Cardiac muscle cell (in vitro differentiated cells and primary cell): Measurements from ENCODE around the gene ACADM. TPM values are rescaled to one million over a fixed set of nuclear protein-coding genes. Genes with fewer than 3 reads are reported as not detected.
"Not testable (repeated sequence)": the region's sequence is repeated elsewhere in the genome, so short reads cannot be mapped to it uniquely, and the experiment has no call there.

Experiments used
- DNase-seq, 2 donors: peaks; one replicate each; pipeline versions ENCODE4 v3.0.0 to v3.0.0-alpha.2; 2010 to 2017; ENCODE audit warnings: low read depth in 1 of 2, low spot score in 1 of 2
- H3K27ac ChIP-seq: fragments of 200-600 bp; sonication (generic); 2 replicates; pipeline ENCODE4 v1.5.1; 2016
- H3K27me3 ChIP-seq: fragments of 200-600 bp; sonication (generic); 2 replicates; pipeline ENCODE4 v1.6.0; 2016; ENCODE audit warnings: control low read depth
- H3K36me3 ChIP-seq: fragments of 200-600 bp; sonication (generic); 2 replicates; pipeline ENCODE4 v1.5.1; 2016; ENCODE audit warnings: control low read depth
- H3K4me1 ChIP-seq: fragments of 200-600 bp; sonication (generic); 2 replicates; pipeline ENCODE4 v1.8.1; 2017; ENCODE audit warnings: low read depth, mild to moderate bottlenecking, mixed run types
- H3K4me3 ChIP-seq: fragments of 200-600 bp; sonication (generic); 2 replicates; pipeline ENCODE4 v1.5.1; 2016; ENCODE audit warnings: mild to moderate bottlenecking
- H3K9me3 ChIP-seq: fragments of 200-600 bp; sonication (generic); 2 replicates; pipeline ENCODE4 v1.5.1; 2017; ENCODE audit warnings: low read depth, mild to moderate bottlenecking, control low read depth
- CTCF ChIP-seq: IDR thresholded peaks from 2 replicates; pipeline ENCODE4 v1.5.1; 2012; ENCODE audit warnings: low read depth, mild to moderate bottlenecking, low read length
- polyA plus RNA-seq: library from polyadenylated mRNA; unstranded; fragments of >200 nt; fragmentation: Nextera tagmentation; extraction: Ambion mirVana; gene quantifications from 2 replicates; pipeline ENCODE4 v1.2.1, GENCODE V29; 2016
- total RNA-seq: library from RNA; depleted of rRNA; stranded (reverse); fragments of >200 nt; gene quantifications from 2 replicates; pipeline ENCODE4 v1.2.3, GENCODE V29; 2016

The ACADM gene
- total and polyA plus RNA-seq, 2 experiments from 2014 or later = 63.3 to 96.9 TPM

DNA sequence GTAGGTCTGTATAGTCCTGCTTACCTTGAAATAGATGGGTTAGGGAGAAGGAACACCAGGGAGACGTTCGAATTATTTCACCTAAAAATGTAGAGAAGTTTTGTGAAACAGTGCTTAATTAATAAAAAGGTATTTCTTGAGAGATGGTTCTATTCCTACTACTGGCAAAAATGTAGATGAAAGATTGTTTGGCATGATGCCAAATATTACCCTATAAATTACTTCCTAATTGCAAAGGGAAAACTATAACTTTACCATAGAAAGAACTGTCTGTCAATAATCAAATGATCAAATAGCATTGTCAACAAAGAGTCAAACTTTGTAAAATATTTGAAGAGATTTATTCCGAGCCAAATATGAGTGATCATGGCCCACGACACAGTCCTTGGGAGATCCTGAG, 4.2 kb upstream of the ACADM start:
- DNase-seq = no peak
- H3K27ac ChIP-seq = no peak overlapping the region
- H3K4me3 ChIP-seq = no peak overlapping the region
- no peaks in the 10 kb centered on the region for H3K27me3 ChIP-seq
- H3K4me1 ChIP-seq = peaks cover 5% of the 10 kb centered on the region
- TF ChIP-seq CTCF = no peak
- H3K9me3 ChIP-seq = no peaks in the 10 kb centered on the region
- H3K36me3 ChIP-seq = no peaks in the 10 kb centered on the region

DNA sequence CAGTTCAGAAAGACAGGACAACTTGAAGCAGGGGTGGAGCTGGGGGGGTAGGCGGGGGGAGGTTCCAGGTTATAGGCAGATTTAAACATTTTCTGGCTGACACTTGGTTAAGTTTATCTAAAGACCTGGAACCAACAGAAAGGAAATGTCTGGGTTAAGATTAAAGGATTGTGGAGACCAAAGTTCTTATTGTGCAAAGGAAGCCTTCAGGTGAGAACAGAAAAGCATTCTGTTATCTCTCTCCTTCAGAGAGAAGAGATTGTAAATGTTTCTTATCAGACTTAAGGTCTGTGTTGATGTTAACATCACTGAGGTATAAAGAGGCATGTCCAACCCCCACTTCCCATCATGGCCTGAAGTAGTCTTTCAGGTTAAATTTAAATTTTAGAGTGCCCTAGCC, 3.7 kb upstream of the ACADM start:
- TF ChIP-seq CTCF = no peak
- no peaks in the 10 kb centered on the region for H3K9me3 ChIP-seq
- H3K4me1 ChIP-seq = peaks cover 9% of the 10 kb centered on the region
- no peak overlapping the region for H3K4me3 ChIP-seq
- H3K36me3 ChIP-seq = no peaks in the 10 kb centered on the region
- H3K27ac ChIP-seq = no peak overlapping the region
- DNase-seq = no peak
- H3K27me3 ChIP-seq = no peaks in the 10 kb centered on the region

GRCh38 chr1:75722246-75722645, 2.3 kb upstream of the ACADM start:
- H3K27me3 ChIP-seq, DNase-seq, H3K27ac ChIP-seq, H3K4me3 ChIP-seq, H3K9me3 ChIP-seq, H3K36me3 ChIP-seq: not testable (repeated sequence)
- H3K4me1 ChIP-seq = peaks cover 16% of the 10 kb centered on the region

DNA sequence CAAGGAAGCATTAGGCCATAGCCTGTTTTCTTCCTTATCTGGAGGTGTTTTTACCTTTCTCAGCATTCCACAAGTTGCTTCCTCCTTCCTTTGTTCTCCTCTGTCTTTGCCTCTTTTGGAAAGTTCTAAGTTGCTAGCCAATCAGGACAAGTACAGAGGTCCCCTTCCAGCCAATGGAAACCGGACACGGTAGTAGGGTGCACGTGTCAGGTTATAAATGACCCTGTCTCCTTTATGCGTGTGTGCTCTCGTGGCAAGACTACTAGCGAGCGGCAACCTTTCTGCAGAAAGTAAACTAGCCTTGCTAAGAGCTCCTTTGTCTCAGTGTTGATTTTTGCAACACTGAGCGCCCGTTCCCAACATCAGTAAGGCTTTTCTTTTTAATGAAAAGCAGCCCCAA, 1.5 kb upstream of the ACADM start:
- peaks cover 16% of the 10 kb centered on the region for H3K4me1 ChIP-seq
- DNase-seq = no peak
- H3K27ac ChIP-seq = peak overlapping the region; percentile 88
- H3K36me3 ChIP-seq = no peaks in the 10 kb centered on the region
- H3K4me3 ChIP-seq = no peak overlapping the region
- no peaks in the 10 kb centered on the region for H3K27me3 ChIP-seq
- H3K9me3 ChIP-seq = no peaks in the 10 kb centered on the region
- TF ChIP-seq CTCF = no peak

DNA sequence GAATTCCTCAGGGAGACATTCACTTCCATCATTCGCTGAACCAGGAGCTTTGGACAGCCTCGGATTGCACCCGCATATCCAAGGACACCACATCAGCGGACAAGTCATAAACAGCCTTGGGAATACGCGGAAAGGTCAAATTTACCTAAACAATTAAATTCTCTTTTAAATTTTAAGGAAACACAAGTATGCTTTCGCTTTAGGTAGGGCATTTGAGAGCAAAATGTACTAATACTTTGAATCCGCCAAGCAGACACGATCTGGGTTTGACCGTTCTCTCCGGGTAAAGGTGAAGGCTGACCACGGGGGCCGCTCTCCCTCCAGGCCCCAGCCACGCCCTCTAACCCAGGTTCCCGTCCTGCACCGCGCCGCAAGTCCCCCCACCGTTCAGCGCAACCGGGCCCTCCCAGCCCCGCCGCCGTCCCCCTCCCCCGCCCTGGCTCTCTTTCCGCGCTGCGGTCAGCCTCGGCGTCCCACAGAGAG, 479 bp upstream of the ACADM start:
- Histone ChIP-seq H3K9me3 (no peaks in the 10 kb centered on the region), H3K4me3 (peak overlapping the region; percentile 73), H3K27me3 (no peaks in the 10 kb centered on the region), H3K36me3 (no peaks in the 10 kb centered on the region), H3K27ac (peak overlapping the region; percentile 88), H3K4me1 (peaks cover 16% of the 10 kb centered on the region)
- no peak for TF ChIP-seq CTCF
- peak; percentile 85 to 88 for DNase-seq

DNA sequence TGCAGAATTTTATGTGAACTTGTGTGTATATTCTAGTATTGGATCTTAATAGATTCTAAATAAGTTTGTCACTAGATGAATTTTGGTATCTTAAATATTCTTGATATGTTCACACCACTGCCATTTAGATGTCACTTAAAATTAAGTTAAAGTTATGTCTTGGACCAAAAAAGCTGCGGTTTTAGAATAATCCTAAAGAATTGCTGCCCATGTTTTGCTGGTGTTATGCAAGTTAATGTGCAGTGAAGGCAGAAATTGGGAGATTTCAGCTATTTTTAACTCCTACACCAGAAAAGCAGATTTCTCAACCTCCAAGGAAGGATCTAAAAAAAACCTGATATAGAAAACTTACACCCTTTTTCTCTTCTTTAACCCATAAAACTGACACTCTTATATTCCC, 757 bp downstream of the ACADM start:
- H3K36me3 ChIP-seq = no peaks in the 10 kb centered on the region
- H3K9me3 ChIP-seq = no peaks in the 10 kb centered on the region
- peak overlapping the region; percentile 88 for H3K27ac ChIP-seq
- peaks cover 16% of the 10 kb centered on the region for H3K4me1 ChIP-seq
- H3K27me3 ChIP-seq = no peaks in the 10 kb centered on the region
- TF ChIP-seq CTCF = no peak
- peak overlapping the region; percentile 73 for H3K4me3 ChIP-seq
- DNase-seq = peak in 1 of 2 donors; percentile 27
